ENCODE measurements around the gene IFT81. TPM values are rescaled to one million over a fixed set of nuclear protein-coding genes. Genes with fewer than 3 reads are reported as not detected.
"Not testable (repeated sequence)": the region's sequence is repeated elsewhere in the genome, so short reads cannot be mapped to it uniquely, and the experiment has no call there.

The IFT81 gene
- total RNA-seq, 1 donor from 2014 or later: 4.3 TPM

GRCh38 chr12:110199339-110200123 lies 75.4 kb downstream of the IFT81 start:
- no peak overlapping the region for H3K27ac Mint-ChIP-seq
- intact Hi-C loops (cut with micrococcal nuclease): no loop called here
- no peaks in the 10 kb centered on the region for H3K4me1 Mint-ChIP-seq
- H3K27me3 Mint-ChIP-seq: no peaks in the 10 kb centered on the region
- H3K9me3 Mint-ChIP-seq: no peaks in the 10 kb centered on the region
- H3K36me3 Mint-ChIP-seq (ENCODE audit: low read depth): no peaks in the 10 kb centered on the region
- no peak for TF ChIP-seq CTCF (IDR thresholded peaks at IDR 0.05)
- DNase-seq: no peak
- CTCF ChIA-PET: no interaction called here
- no peak for ATAC-seq (ENCODE audit: low read depth)
- POLR2A ChIA-PET: no interaction called here
- no peak overlapping the region for H3K4me3 Mint-ChIP-seq

GRCh38 chr12:110200124-110200417 lies 75.9 kb downstream of the IFT81 start:
- H3K36me3 Mint-ChIP-seq (ENCODE audit: low read depth): no peaks in the 10 kb centered on the region
- POLR2A ChIA-PET: no interaction called here

GRCh38 chr12:110201995-110202394 lies 77.8 kb downstream of the IFT81 start:
- Mint-ChIP-seq H3K36me3 (ENCODE audit: low read depth) (peaks cover 3% of the 10 kb centered on the region), H3K4me1 (no peaks in the 10 kb centered on the region), H3K27me3 (no peaks in the 10 kb centered on the region), H3K9me3 (no peaks in the 10 kb centered on the region), H3K27ac (no peak overlapping the region), H3K4me3 (no peak overlapping the region)
- ChIA-PET POLR2A (no interaction called here), CTCF (interaction anchor here (0.6 kb wide), 1 partner anchor 167 kb away, joined by 3 read pairs; no protein-coding TSS in a partner anchor)
- intact Hi-C loops (cut with micrococcal nuclease): no loop called here
- no peak for TF ChIP-seq CTCF (IDR thresholded peaks at IDR 0.05)
- no peak for DNase-seq
- ATAC-seq (ENCODE audit: low read depth): no peak

More at GRCh38 chr12:110200124-110200417, 75.9 kb downstream of the IFT81 start:
- no peak overlapping the region for H3K4me3 Mint-ChIP-seq
- intact Hi-C loops (cut with micrococcal nuclease): no loop called here
- CTCF ChIA-PET: no interaction called here
- H3K9me3 Mint-ChIP-seq: no peaks in the 10 kb centered on the region
- ATAC-seq (ENCODE audit: low read depth) (no peak), DNase-seq (no peak)
- H3K27ac Mint-ChIP-seq: no peak overlapping the region
- no peaks in the 10 kb centered on the region for H3K4me1 Mint-ChIP-seq
- no peak for TF ChIP-seq CTCF (IDR thresholded peaks at IDR 0.05)
- H3K27me3 Mint-ChIP-seq: no peaks in the 10 kb centered on the region

- TF ChIP-seq CTCF (IDR thresholded peaks at IDR 0.05): no peak
- POLR2A ChIA-PET: interaction anchor here (0.5 kb wide), 1 partner anchor 402 kb away, joined by 7 read pairs; no protein-coding TSS in a partner anchor
- intact Hi-C loops (cut with micrococcal nuclease): no loop called here
Measured at GRCh38 chr12:110203546-110203945, 79.4 kb downstream of the IFT81 start.

GRCh38 chr12:110205931-110206330 lies 81.8 kb downstream of the IFT81 start:
- ChIA-PET POLR2A (no interaction called here), CTCF (no interaction called here)
- no peak for ATAC-seq (ENCODE audit: low read depth)
- no peaks in the 10 kb centered on the region for H3K9me3 Mint-ChIP-seq
- no peak overlapping the region for H3K27ac Mint-ChIP-seq
- DNase-seq: no peak
- H3K4me3 Mint-ChIP-seq: no peak overlapping the region
- intact Hi-C loops (cut with micrococcal nuclease): no loop called here
- no peaks in the 10 kb centered on the region for H3K27me3 Mint-ChIP-seq
- no peak for TF ChIP-seq CTCF (IDR thresholded peaks at IDR 0.05)
- no peaks in the 10 kb centered on the region for H3K4me1 Mint-ChIP-seq
- H3K36me3 Mint-ChIP-seq (ENCODE audit: low read depth): peaks cover 3% of the 10 kb centered on the region

More at GRCh38 chr12:110203546-110203945, 79.4 kb downstream of the IFT81 start:
- CTCF ChIA-PET: interaction anchor here (0.6 kb wide), 1 partner anchor 11 kb away, joined by 3 read pairs; no protein-coding TSS in a partner anchor
- Mint-ChIP-seq H3K9me3 (no peaks in the 10 kb centered on the region), H3K36me3 (ENCODE audit: low read depth) (peaks cover 3% of the 10 kb centered on the region), H3K27me3 (no peaks in the 10 kb centered on the region), H3K4me1 (no peaks in the 10 kb centered on the region), H3K27ac (no peak overlapping the region), H3K4me3 (no peak overlapping the region)
- ATAC-seq (ENCODE audit: low read depth): no peak
- DNase-seq: no peak

GRCh38 chr12:110211639-110212536 lies 87.7 kb downstream of the IFT81 start:
- H3K4me3 Mint-ChIP-seq; H3K36me3 Mint-ChIP-seq (ENCODE audit: low read depth); ATAC-seq (ENCODE audit: low read depth); H3K27ac Mint-ChIP-seq; H3K9me3 Mint-ChIP-seq; H3K27me3 Mint-ChIP-seq; DNase-seq; H3K4me1 Mint-ChIP-seq: not testable (repeated sequence)
- intact Hi-C loops (cut with micrococcal nuclease): loop anchor here (2.0 kb wide), 1 partner anchor 53 kb away; no protein-coding TSS in a partner anchor
- CTCF ChIA-PET: interaction anchor here (0.5 kb wide), 1 partner anchor 23 kb away, joined by 3 read pairs; no protein-coding TSS in a partner anchor
- POLR2A ChIA-PET: interaction anchor here (0.7 kb wide), 1 partner anchor 49 kb away, joined by 3 read pairs; no protein-coding TSS in a partner anchor
